NCI-H748 (cell line): ENCODE data around the gene GPR37L1.

ENCODE experiments used
- DNase-seq: peaks from one replicate; lab custom pipeline; 2025; ENCODE audit not compliant: unreplicated experiment; lab: John Stamatoyannopoulos, UW

Gene GPR37L1, protein sequence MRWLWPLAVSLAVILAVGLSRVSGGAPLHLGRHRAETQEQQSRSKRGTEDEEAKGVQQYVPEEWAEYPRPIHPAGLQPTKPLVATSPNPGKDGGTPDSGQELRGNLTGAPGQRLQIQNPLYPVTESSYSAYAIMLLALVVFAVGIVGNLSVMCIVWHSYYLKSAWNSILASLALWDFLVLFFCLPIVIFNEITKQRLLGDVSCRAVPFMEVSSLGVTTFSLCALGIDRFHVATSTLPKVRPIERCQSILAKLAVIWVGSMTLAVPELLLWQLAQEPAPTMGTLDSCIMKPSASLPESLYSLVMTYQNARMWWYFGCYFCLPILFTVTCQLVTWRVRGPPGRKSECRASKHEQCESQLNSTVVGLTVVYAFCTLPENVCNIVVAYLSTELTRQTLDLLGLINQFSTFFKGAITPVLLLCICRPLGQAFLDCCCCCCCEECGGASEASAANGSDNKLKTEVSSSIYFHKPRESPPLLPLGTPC

DNA sequence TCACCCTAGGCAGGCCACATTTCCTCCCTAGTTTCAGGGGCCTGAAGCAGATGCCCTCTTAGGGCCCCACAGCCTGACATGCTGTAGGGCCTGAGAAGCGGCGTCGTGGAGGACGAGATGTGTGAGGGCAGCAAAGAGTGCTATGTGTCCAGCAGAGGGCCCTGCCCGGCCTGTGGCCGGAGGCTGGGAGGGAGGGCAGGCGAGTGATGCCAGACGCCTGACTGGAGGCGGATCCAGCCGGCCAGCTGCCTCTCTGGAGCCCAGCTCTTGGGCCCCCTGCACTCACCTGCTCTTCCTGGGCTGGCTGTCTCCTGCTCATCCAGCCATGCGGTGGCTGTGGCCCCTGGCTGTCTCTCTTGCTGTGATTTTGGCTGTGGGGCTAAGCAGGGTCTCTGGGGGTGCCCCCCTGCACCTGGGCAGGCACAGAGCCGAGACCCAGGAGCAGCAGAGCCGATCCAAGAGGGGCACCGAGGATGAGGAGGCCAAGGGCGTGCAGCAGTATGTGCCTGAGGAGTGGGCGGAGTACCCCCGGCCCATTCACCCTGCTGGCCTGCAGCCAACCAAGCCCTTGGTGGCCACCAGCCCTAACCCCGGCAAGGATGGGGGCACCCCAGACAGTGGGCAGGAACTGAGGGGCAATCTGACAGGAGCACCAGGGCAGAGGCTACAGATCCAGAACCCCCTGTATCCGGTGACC is at the start of gene GPR37L1:
GPR37L1 (plus strand) TSS at position 279 of the 697 bp plus-strand sequence; CDS start at position 326, 47 bp downstream.
- DNase-seq: peak; percentile 5

DNA sequence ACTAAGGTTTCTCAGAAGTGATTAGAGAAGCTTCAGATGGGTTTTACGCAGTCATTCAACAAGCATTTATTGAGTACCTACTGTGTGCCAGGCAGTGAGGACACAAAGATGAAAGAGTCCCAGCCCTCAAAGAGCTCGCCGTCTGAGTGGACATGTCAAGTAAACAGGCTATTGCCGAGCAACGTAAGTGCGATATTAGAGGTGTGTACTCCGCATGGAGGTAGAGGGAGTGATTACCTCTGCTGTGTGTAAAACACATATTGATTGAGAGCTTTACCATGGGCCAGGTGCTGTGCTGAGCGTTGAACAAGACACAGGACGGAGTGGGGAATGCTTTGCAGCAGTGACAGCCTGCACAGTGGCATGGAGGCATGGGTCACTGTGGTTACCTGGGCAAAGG is 49.5 kb upstream of the GPR37L1 start:
- DNase-seq: peak; percentile 4

DNA sequence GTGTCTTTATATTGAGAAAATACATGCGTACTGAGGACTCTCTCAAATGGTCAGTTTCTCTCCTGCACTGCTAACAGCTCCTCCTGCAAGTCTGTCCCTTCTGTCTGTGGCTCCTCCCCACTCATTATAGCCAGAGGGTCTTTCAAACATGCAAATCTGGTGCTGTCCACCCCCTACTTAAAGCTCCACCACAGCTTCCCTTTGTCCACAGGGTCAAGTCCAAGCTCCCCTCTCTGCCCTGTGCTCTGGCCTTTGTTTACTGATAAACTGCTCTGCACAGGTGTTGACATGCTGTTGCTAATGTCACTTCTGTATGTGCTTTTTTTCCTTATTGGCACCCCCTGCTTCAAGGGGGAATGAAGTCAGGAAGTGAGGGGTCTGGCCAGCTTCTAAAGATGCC is 47.7 kb upstream of the GPR37L1 start:
- no peak for DNase-seq

DNA sequence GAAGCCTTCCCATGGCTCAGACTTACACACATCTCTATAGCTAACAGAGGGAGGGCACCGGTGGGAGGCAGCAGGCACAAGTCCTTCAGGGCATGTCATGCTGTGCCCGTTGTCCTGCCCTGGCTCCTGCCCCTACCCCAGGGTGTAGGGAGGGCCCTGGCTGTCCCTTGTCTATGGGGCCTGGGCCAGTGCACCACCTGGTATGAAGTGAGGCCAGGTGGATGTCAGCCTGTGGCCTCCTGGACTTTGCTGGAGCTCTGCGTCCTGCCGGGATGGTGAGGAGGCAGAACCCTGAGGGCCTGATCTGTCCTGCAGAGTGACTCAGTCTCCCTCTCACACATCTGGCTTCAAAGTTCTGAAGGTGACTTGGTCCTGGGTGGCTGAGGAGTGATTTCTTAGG is 47.3 kb upstream of the GPR37L1 start:
- DNase-seq: no peak

DNA sequence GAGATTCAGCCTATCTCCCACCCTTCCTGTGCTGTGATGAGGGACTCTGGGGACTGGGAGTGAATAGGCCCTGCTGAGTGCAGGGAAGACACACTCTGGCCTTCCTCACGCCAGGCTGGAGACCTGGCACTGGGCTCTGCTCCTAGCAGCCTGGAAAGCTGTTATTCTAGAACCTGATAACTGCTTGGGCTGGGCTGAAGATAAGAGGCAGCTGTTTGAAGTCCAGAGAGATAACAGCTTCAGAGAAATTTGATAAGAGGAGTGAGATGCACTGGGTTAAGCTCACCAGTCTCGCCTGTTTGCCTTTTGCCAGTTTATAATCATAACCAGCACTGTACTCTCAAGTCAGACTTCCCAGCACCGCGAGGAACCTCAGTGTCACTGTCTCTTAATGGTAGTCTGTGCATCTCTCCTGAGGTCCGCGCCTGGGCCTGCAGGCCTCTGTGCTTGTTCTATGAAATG is 46.6 kb upstream of the GPR37L1 start:
- no peak for DNase-seq

DNA sequence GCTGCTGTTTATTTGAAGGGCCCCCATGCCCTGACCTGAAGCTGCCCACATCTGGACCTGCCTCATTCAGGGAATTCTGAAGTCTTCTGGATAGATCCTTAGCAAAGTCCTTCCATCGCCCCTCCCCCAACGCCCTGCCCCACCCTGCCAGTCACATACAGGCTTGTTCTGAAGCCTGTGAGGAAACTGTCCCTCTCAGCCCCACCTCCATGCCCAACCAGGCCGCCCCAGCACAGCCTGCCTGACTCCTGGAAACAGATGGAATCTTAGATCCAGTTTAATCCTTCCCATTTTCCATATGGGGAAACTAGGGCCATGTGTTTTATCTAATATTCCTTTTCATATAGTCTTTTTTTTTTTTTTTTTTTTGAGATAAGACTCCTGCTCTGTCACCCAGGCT is 44.5 kb upstream of the GPR37L1 start:
- no peak for DNase-seq

DNA sequence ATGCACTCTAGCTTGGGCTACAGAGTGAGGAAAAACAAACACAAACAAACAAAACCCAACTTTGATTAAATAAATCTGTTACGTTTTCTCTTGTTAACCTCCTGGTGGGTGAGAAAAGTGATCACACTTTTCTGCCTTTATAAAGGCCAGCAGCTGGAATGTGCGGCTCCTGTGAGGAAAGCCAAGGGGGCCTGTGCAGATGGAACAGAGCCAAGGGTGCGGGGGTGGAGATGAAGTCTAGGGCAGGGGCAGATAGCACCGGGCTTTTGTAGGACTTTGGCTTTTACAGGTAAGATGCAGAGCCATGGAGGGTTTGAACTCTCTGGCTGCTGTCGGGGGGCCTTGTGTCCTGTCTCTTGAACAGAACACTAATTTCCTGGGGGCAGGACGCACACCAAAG is 40.7 kb upstream of the GPR37L1 start:
- peak; percentile 5 for DNase-seq

DNA sequence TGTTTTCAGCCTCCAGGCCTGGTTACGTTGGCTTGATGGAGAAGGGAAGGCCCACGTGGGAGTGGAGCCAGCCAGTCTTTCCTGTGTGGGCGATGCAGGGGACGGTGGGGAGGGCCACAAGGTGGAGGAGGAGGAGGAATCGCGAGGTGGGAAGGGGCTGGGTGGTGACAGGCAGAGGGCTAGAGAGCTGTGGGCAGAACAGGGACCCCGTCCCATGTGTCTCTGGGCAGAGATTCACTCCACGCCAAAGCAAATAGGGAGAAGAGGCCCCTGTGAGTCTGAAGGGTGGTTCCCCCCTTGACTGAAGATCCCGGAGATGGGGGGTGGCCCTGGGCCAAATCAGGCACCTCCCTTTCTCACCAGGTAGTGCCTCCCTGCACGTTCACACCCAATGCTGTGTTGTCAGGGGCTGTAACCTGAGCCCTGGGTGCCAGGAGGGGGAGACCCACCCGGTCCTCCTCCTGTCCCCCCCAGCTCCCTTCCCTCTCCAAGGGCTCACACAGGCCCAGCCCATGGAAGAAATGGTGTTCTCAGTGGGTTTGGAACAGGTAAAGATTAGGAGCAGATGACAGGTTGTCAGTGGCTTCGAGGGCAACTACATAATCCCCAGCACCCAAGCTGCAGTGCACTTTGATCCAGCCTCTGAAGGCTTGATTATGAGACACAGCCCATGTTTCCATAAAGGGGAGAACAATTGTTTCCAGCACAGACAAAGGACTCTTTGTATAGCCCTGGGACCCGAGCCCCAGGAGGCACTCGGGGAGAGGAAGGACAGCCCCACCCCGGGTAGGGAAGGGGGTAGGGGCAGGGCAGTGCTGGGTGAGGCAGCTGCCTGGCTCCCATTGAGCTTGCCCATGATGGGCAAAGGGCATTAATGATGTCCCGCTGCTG is 37.7 kb upstream of the GPR37L1 start:
- DNase-seq: peak; percentile 89

DNA sequence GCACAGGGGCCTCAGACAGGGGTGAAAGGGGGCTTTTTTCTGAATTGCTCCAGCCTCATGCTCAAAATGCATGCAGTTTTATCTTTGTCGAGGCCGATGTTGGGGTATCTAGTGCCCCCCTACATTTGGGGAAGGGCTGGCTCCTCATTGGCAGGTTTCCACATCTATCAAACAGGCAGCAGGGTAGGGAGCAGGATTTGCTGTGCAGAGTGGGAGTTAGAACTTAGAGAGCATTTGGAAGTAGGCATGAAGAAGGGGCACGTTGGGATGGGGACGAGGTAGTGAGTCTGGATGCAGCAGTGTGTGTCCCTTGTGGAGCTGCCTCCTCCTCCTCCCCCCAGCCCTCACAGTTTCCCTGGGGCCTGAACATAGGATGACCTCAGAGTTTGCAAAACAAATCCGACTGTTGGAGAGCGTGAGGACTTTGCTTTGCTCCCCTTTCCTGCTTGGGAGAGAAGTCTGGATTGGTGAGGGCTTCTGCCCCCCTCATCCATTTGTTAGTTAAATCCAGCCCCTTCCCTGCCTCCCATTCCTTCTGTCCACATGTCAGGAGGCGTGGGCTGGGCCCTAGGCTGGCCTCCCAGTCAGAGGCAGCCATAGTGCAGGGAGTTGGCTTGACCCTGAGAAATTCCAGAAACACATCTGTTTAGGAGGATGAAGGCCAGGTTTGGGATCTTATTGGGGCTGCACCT is 36.9 kb upstream of the GPR37L1 start:
- peak; percentile 40 for DNase-seq

DNA sequence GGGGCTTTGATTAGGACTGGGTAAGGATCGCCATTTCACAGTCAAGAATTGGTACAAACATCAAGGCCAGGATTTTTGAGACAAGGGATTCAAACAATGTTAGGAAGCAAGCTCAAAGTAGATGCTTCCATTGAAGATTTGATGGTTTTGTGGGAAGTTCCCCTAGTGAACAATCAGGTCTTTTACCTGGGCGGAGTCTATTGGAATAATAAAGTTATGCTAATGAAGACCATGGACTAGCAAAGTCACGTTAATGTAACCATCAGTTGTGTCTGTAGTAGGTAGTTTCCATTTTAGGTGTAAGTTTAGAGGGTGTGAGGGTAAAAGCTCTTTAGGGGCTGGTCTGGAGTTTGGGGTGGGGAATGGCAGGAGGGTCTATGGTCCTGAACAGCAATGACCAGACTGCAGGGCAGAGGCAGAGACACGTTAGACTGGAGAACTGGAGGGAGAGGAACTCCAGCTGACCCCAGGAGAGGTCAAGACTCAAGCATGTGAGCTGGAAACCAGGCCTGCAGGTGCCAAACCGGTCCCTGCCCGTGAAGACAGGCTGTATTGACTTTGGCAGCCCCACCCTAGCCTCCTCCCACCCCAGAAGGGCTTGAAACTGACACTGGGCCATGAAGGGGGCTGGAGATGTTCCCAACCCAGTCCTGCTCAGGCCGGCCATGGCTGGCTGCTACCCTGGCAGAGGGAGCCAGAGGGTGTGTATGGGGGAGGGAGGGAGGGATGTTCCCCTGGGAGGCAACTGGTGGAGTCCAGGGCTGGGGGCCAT is 36.0 kb upstream of the GPR37L1 start:
- peak; percentile 77 for DNase-seq

DNA sequence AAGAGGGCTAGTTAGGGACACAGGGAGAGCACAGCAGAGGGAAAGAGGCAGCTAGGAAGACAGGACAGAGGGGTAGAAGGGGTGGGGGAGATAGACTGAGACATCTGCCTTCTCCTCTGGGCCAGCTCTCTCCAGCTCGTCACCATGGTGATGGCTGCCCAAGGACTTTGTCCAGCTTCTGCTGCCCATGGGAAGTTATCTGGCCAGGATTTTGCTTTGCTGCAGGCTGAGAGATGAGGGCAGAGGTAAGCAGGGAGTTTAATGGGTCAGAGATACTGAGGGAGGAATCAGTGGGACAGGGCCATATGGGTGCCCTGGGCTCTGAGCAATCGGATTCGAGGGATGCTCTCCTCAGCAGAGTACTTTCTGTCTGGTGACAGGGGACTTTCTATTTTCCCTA is 34.5 kb upstream of the GPR37L1 start:
- DNase-seq: peak; percentile 43

DNA sequence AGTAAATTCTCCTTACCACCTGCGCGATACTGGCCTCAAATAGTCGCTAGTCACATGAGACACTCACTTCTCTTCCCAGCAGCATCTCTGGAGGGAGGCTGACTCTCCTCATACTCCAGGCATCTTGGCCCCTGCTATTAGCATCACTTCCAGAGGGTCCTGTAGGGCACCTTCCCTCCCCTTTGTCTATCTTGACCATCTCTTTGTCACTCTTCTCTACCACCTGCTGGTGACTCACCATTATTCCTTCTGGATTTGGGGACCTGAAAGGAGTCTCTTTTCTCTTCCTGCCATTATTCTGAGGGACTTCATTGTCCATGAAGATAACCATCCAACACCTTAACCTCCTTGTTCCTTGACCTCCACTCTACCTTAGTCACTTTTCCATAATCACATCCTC is 31.7 kb upstream of the GPR37L1 start:
- no peak for DNase-seq

DNA sequence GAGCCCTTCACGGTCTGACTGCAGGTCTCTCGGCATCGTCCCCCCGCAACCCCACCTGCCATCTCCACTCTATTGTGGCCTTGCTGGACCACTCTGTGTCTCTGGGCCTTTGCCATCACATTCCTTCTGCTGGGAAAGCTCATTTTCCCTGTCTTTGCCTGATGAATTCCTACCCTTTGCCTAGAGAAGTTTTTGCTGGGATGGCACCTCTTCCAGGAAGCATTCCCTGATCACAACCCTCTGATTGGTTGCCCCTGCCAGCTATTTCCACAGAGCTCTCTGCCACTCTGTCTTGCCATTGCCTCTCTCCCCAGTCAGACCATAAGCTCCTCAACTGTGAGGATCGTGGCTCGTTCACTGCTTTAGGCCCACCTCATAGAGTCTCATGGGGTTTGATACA is 28.9 kb upstream of the GPR37L1 start:
- DNase-seq: no peak

DNA sequence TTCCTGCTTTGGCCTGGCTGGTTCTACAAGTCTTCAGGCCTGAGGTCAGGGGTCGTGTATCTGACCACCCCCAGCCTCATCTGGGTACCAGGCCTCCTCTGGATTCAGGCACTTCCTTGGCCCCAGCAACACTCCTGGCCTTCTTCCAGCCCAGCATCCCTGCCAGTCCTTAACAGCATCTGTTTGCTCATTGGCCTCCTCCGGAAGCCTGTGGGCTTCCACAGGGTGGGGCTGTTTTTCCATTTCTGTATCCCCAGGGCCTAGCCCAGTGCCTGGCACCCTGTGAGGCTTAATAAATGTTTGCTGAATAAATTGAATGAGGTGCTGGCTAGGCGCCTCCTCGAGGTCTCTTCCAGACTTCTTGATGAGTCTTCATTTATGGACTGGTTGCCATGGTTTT is 21.5 kb upstream of the GPR37L1 start:
- DNase-seq: no peak

DNA sequence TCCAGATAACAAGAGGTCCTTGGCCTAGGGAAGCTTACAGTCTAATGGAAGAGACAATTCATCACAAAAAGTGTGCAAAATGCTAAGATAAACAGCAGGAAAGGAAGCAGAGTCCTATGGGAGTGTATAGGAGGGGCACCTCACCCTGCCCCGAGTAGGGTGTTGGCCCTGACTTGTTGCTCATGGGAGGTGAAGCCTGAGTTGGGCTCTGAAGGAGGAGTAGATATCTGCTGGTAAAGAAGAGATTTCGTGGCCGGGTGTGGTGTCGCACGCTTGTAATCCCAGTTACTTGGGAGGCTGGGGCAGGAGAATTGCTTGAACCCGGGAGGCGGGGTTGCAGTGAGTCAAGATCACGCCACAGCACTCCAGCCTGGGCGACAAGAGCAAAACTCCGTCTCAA is 18.6 kb upstream of the GPR37L1 start:
- no peak for DNase-seq

DNA sequence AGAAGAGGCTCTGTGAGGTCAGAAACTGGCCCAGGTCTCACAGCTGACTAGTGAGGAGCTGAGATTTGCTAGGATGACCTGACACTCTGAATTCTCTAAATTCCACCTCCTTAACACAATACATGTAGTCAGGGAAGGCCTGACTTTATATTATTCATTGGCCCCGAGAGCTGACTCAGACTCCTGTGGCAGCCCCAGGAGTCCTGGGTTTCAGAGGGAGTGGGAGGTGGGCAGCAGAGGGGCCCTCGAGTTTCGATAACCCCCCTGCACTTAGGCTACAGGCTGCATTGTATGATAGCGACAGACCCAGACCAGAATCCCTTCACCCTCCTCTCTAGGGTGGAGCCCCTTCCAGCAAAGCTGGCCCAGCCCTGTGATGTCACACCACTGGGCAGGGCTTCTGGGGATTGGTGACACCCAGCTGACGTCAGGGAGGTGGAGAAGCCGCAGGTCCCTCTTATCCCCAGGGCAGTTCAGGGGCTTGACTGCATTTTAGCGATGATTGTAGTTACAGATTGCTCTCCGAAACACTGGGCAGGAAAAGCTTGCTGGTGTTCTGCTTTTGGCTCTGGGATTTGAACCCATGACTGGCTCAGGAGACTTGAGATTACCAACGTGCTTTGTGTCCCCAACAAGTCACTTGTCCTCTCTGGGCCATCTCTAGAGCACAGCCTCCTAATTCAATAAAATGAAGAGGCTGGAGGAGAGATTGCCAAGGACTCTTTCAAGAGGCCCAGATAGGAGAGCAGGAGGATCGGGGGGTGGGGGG is 17.0 kb upstream of the GPR37L1 start:
- peak; percentile 38 for DNase-seq

DNA sequence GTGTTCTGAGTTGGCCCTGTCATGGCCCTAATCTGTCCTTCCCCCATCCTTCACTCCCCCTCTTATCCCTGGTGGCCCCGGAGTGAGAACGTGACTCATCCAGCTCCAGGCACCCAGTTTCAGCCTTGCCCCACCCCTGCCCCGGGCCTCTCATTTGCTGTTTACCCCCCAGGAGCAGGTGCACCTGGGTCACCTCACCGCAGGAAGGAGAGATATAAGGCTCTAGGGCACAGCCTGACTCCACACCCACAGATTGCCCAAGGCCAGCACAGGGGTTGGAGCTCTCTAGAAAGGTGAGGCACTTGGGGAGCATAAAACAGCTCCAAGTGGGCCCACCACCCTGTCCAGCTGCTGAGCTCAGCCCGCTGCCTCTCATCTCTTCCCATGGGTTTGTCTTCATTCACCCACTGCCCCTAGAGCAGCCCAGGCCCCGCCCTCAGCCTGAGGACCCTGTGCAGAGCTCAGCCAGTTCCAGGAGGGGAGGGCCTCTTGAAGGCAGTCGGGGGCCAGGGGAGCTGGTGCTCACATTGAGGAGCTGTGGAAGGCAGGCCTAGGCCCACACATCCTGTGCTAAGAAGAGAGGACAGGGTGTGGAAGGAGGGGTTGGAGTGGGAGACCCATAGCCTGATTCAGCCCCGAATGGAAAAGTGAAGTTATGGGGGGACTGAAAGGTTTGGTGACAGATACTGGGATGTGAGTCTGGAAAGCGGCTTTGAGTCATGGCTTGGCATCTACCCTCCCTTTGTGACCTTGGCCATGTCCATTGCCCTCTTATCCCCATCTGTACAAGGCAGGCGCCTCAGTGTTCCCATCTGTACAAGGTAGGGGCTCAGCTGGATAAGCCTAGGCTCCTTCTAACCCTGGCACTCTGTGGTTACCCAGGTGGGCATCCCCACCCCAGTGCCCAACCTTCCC is 16.1 kb upstream of the GPR37L1 start:
- no peak for DNase-seq

DNA sequence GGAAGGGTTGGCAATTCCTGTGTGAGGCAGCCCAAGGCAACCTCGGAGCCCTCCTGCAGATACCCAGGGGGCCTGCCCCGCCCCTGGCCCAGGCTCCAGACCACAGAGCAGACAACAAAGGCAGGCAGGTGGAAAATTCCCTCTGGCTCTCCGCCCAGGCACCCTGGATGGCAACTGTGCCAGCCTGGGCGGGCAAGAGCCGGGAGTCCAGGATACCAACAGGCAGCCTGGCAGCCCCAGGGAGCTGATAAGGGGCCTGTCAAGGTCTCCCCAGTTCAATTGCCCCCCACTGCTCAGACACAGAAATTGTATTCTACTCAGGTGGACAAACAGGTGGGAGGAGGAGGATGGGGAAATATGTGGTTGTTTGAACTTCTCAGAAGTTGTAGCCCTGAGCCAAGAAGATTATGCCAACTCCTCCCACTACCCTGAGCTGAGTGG is 15.4 kb upstream of the GPR37L1 start:
- peak; percentile 49 for DNase-seq
